DMS79 (cell line): ENCODE results near the gene TIMM21.
A peak's percentile ranks its signal among the peaks of the same experiment; 100 is the strongest.

ENCODE experiments used
- DNase-seq: peaks from one replicate; lab custom pipeline; 2025; lab: John Stamatoyannopoulos, UW

The TIMM21 gene

GRCh38 chr18:74147779-74148542 is at the start of gene TIMM21, which contains the start of gene FBXO15:
TSS of gene TIMM21 (plus strand) at chr18:74148523. CDS start at chr18:74148809, 286 bp downstream.
TSS of gene FBXO15 (minus strand) at chr18:74147834. CDS start at chr18:74147785, 49 bp downstream.
- peak; percentile 93 for DNase-seq

GRCh38 chr18:74108460-74108859 is 39.9 kb upstream of the TIMM21 start:
- no peak for DNase-seq

- DNase-seq = no peak
Measured at GRCh38 chr18:74110149-74110548, 38.2 kb upstream of the TIMM21 start.

- no peak for DNase-seq
Measured at GRCh38 chr18:74110976-74111375, 37.3 kb upstream of the TIMM21 start.

GRCh38 chr18:74113711-74114110 is 34.6 kb upstream of the TIMM21 start:
- no peak for DNase-seq

GRCh38 chr18:74114116-74114515 is 34.2 kb upstream of the TIMM21 start:
- DNase-seq = no peak

- DNase-seq = no peak
Measured at GRCh38 chr18:74115046-74115445, 33.3 kb upstream of the TIMM21 start.

GRCh38 chr18:74116633-74117554 is 31.4 kb upstream of the TIMM21 start:
- DNase-seq = no peak

- DNase-seq = no peak
Measured at GRCh38 chr18:74123200-74123599, 25.1 kb upstream of the TIMM21 start.

GRCh38 chr18:74124642-74125041 is 23.7 kb upstream of the TIMM21 start:
- DNase-seq = no peak

GRCh38 chr18:74126684-74127655 is 21.4 kb upstream of the TIMM21 start:
- DNase-seq = no peak

GRCh38 chr18:74128159-74128558 is 20.2 kb upstream of the TIMM21 start:
- no peak for DNase-seq

GRCh38 chr18:74131124-74131523 is 17.2 kb upstream of the TIMM21 start:
- DNase-seq = no peak

- DNase-seq = no peak
Measured at GRCh38 chr18:74132201-74132600, 16.1 kb upstream of the TIMM21 start.

- DNase-seq = no peak
Measured at GRCh38 chr18:74137920-74138538, 10.3 kb upstream of the TIMM21 start.

GRCh38 chr18:74139411-74139810 is 8.9 kb upstream of the TIMM21 start:
- DNase-seq = no peak

GRCh38 chr18:74139888-74140287 is 8.4 kb upstream of the TIMM21 start:
- no peak for DNase-seq

- no peak for DNase-seq
Measured at GRCh38 chr18:74140582-74140981, 7.7 kb upstream of the TIMM21 start.

- DNase-seq = no peak
Measured at GRCh38 chr18:74141667-74142066, 6.7 kb upstream of the TIMM21 start.

GRCh38 chr18:74142252-74142651 is 6.1 kb upstream of the TIMM21 start:
- DNase-seq = no peak

- no peak for DNase-seq
Measured at GRCh38 chr18:74146756-74147155, 1.6 kb upstream of the TIMM21 start.

- DNase-seq = no peak
Measured at GRCh38 chr18:74147491-74147778, 888 bp upstream of the TIMM21 start.
